HG03457 (cell line): ENCODE measurements around the gene SDK1.

Source experiments
- ATAC-seq: cut with Tn5 transposase; IDR thresholded peaks from one replicate; pipeline ENCODE4 v1.9.1; 2021; ENCODE audit warnings: moderate number of reproducible peaks; ENCODE audit not compliant: unreplicated experiment

SDK1 gene

DNA sequence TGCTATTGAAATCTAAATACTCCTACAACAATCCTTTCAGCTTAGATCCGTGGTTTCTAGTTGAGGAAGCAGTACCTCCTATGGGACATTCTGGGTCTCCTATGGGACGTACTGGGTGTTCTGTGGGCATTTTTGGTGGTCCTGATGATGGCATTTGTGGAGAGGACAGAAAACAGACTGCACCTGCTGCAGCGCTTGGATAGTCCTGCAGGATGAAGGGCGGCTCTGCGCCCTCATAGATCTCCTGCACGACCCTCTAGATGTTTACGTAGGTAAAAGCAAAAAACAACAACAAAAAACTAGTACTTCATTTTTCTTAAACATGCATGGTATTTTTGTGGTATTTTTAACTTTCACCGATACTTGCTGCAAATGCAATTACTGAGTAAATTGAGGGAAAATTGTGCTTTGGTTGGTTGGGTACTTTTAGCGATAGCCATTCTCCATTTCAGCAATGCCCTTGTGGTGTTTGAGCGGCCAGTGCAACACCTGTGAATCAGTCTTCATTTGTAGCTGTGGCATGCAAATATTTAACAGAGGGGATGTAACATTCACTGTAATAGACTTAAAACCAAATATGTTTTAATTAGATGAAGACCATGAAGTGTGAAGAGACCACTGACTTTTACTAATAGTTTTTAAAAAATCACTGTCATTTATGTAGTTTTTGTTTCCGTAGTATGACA, 461.2 kb downstream of the SDK1 start:
- no peak for ATAC-seq

GRCh38 chr7:3767917-3768777, 467.1 kb downstream of the SDK1 start:
- ATAC-seq: no peak

- no peak for ATAC-seq
Observed at GRCh38 chr7:3771906-3772305, 470.9 kb downstream of the SDK1 start.

DNA sequence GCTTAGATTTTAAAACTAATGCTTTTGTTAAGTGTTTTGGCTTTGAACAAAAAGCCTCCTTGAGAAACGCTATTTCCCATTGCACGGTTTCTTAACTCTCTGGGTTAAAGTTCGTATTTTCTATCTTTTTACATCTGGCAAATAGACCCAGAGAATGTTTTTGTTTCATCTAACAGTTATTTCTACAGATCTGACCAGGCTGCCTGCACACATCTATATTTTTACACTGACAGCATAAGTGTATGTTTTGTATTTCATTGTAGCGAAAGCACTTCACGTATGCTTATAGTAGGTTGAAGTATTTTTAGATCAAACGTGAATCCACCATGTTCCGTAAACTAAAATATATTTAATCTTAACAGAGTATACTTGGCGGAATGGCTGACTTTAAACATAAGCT, 477.3 kb downstream of the SDK1 start:
- no peak for ATAC-seq

DNA sequence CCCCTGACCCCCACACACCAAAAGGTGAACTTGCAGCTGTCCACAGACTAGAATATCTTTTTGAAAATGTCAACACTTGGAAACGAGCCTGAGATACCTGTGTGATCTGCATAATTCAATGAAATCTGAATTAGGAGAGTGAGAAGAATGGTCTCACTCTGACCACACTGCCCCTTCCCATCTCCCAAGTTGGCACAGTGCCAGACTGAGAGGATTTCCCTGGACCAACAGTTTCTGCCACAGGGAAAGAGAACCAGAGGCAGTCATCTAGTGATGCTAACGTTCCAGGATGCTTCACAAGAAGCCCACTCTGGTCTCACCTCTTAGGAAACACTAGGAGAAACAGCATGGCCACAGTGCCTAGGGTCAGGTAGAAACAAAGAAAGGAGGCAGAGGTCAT, 479.0 kb downstream of the SDK1 start:
- no peak for ATAC-seq

DNA sequence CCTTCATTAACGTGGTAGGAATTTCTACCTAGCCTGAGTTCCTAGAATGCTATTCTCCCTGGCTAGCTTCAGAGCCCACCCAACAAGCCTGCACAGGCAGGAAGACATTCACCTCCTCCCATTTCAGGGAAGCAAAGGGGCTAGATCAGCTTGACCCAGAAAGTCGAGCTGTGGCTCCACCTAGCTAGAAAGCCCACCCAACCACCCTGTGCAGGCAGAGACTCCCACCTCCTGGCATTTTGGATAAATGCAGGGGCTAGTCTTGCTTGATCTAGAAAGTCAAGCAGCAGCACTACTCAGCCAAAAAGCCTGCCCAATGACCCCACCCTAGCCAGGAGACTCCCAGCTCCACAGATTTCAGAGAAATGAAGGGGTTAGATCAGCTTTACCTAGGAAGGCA, 479.5 kb downstream of the SDK1 start:
- no peak for ATAC-seq

DNA sequence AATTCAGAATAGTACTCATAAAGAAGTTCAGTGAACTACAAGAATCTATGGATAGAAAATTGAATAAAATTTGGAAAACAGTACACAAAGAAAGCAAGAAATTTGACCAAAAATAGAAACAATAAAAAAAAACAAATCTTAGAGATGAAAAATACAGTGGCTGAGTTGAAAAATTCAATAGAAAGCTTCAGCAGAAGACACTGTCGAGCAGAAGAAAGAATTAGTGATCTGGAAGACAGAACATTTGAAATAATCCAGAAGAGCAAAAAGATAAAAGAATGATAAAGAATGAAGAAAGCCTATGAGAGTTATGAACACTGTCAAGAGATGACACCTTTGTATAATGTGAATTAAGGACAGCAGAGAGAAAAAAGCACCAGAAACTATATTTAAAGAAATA, 480.6 kb downstream of the SDK1 start:
- ATAC-seq: no peak

GRCh38 chr7:3787717-3788264, 486.7 kb downstream of the SDK1 start:
- no peak for ATAC-seq

DNA sequence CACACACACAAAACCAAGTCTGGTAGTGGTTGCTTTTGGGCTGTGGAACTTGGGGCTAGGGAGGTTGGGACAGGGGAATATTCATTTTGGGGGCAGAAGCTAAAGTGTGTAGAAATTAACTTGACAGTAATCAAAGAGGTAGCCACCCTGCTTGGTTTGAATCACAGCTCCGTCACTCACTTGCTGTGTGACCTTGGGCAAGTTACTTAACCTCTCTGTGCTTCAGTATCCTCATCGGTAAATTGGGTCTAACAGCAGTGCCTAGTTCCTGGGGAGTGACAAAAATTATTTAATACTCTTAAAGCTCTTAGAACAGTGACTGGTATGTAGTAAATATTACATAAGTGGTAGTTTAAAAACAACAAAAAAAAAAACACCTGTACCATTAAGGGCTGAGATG, 489.8 kb downstream of the SDK1 start:
- ATAC-seq: no peak

DNA sequence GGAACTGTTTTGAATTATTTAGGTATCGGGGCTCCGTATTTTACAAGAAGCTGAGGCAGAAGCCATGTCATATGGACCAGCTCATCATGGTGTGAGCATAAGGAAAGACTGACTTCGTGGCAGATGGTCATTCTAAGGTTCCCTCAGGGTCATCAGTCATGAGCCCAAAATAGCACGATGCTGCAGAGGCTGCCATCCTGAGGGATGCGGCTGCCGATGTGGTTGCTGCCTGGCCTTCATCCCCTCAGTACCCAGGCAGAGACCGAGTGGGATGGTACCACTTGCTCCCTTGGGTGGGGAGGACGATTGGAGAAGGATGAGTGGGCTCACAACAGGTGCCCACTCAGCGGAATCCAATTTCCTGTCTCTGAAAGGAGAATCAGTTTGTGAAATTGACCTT, 490.3 kb downstream of the SDK1 start:
- no peak for ATAC-seq

DNA sequence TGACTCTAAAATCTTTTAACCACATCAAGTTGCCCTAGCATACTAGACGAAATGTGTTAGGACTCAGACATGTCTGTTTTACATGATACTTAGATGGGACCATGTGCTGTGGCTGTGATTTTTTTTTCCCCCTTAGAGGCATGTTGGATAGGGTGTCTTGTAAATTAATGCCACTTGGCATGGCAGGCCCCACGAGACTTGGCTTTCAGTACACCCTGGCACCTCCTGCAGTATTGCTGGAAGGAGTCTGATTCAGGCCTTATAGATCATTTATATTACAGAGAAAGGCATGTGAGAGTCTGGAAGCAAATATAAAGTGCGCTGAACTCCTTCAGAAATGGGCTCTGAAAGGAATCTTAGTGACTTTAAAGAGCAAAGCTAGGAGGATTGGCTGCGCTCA, 494.1 kb downstream of the SDK1 start:
- ATAC-seq: no peak

- ATAC-seq: no peak
Observed at GRCh38 chr7:3795781-3796180, 494.7 kb downstream of the SDK1 start.

- ATAC-seq: no peak
Observed at GRCh38 chr7:3805151-3805550, 504.1 kb downstream of the SDK1 start.

DNA sequence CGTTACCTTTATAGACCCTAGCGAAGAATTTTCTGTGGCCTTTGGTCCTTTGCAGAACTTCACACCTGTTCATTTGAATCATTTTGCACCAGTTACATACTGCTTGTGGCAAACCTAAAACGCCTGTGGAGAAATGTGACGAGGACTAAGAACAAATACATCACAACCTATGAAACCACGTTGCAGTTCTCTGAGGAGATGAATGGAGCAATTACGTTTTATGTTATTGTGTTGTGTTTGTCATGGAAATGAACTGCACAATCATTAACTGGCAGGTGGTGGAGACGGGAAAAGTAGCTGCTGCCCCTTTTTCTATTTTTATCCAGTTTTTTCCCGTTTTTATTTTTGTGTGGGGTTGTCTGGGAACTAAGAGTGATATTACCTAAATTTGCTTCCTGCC, 505.5 kb downstream of the SDK1 start:
- no peak for ATAC-seq

- no peak for ATAC-seq
Observed at GRCh38 chr7:3807824-3808223, 506.8 kb downstream of the SDK1 start.

DNA sequence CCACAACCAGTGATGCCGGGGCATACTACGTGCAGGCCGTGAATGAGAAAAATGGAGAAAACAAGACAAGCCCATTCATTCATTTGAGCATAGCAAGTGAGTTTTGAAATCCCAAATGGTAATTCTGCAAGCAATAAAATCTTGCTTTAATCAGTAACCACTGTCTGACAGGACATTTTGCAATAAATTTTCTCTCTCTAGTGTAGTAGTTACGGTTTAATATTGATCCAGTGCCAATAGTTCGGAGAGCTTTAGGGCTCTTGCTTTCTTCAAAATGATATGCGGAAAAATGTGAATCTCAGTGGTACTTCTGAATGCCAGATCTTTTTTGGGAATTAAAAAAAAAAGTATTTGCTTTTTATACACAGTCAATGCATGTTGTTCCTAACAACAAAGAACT, 520.4 kb downstream of the SDK1 start:
- no peak for ATAC-seq

- no peak for ATAC-seq
Observed at GRCh38 chr7:3825491-3825890, 524.4 kb downstream of the SDK1 start.

DNA sequence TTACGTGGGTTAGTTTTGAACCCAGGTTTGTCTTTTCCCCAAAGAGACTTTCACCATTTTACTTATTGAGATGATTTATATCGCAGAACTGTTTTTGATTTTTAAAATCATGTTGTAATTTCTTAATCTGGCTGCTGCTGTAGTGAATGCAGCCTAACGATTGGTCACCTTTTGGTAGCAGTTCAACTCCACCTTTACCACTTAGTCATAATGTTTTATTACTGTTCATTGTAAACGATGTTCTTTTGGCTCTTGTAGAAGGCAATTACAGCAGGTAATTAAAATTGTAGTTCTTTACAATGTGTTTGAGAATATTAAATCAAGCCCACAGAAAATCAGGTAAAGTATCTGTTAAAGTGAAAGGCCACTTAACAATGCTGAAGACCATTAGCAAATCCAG, 531.1 kb downstream of the SDK1 start:
- ATAC-seq: no peak

- ATAC-seq: no peak
Observed at GRCh38 chr7:3835109-3835508, 534.1 kb downstream of the SDK1 start.

GRCh38 chr7:3836855-3837254, 535.8 kb downstream of the SDK1 start:
- no peak for ATAC-seq

- no peak for ATAC-seq
Observed at GRCh38 chr7:3844540-3845151, 543.6 kb downstream of the SDK1 start.

- no peak for ATAC-seq
Observed at GRCh38 chr7:3846738-3847137, 545.7 kb downstream of the SDK1 start.
